Activated naive CD4-positive, alpha-beta T cell treated with anti-CD3 and anti-CD28 coated beads, Interleukin-2, amount 50 U/mL, for 72 hours (primary cell): ENCODE results near the gene FSD1. TPM values are rescaled to one million over a fixed set of nuclear protein-coding genes. Genes with fewer than 3 reads are reported as not detected.
A peak's percentile ranks its signal among the peaks of the same experiment; 100 is the strongest.
"Not testable (repeated sequence)": the region's sequence is repeated elsewhere in the genome, so short reads cannot be mapped to it uniquely, and the experiment has no call there.

Source experiments
- ATAC-seq, 2 donors: fragments of 150-1000 bp; cut with Tn5 transposase; 2 replicates each; pipeline ENCODE4 v1.10.0; 2021; ENCODE audit warnings: mild to moderate bottlenecking in 2 of 2, moderate library complexity in 2 of 2
- DNase-seq, 2 donors: peaks; one replicate each; pipeline ENCODE4 v3.0.0; 2021 to 2022; ENCODE audit warnings: low spot score in 2 of 2
- H3K27ac Mint-ChIP-seq, 2 donors: one replicate each; pipeline ENCODE4 v1.8.0; 2022; ENCODE audit warnings: mild to moderate bottlenecking in 2 of 2, mixed read lengths in 2 of 2
- H3K36me3 Mint-ChIP-seq, 2 donors: one replicate each; pipeline ENCODE4 v1.8.0; 2022; ENCODE audit warnings: mixed read lengths in 2 of 2
- H3K9me3 Mint-ChIP-seq, 2 donors: one replicate each; pipeline ENCODE4 v1.8.0; 2022; ENCODE audit warnings: mixed read lengths in 2 of 2
- total RNA-seq, 2 donors: library from RNA; stranded (reverse); gene quantifications; one replicate each; pipeline ENCODE4 v1.2.3, GENCODE V29; 2022

The FSD1 gene
- total RNA-seq, 2 donors from 2014 or later: 15.3 to 38.0 TPM

GRCh38 chr19:4278419-4279266 lies 25.8 kb upstream of the FSD1 start, which contains the start of gene SHD:
SHD (plus strand) TSS chr19:4279266; CDS start chr19:4280064, 798 bp downstream.
- ATAC-seq (no peak), DNase-seq (no peak)
- Mint-ChIP-seq H3K27ac (no peak within 1 kb of the TSS), H3K36me3 (peaks cover 0 to 4% of the 10 kb centered on the region in 2 donors), H3K9me3 (no peaks in the 10 kb centered on the region)

- ATAC-seq (no peak), DNase-seq (no peak)
- Mint-ChIP-seq H3K9me3 (no peaks in the 10 kb centered on the region), H3K36me3 (peaks cover 0 to 4% of the 10 kb centered on the region in 2 donors), H3K27ac (no peak overlapping the region)
These were observed 25.2 kb upstream of the FSD1 start for GRCh38 chr19:4279267-4279529.

GRCh38 chr19:4279530-4280422 lies 24.6 kb upstream of the FSD1 start:
- H3K36me3 Mint-ChIP-seq: peaks cover 0 to 4% of the 10 kb centered on the region in 2 donors
- H3K27ac Mint-ChIP-seq: no peak overlapping the region
- ATAC-seq: peak in 1 of 2 donors; percentile 23
- no peaks in the 10 kb centered on the region for H3K9me3 Mint-ChIP-seq
- DNase-seq: no peak

- DNase-seq (no peak), ATAC-seq (peak in 1 of 2 donors; percentile 71)
- H3K36me3 Mint-ChIP-seq: peaks cover 0 to 4% of the 10 kb centered on the region in 2 donors
- H3K9me3 Mint-ChIP-seq: no peaks in the 10 kb centered on the region
- H3K27ac Mint-ChIP-seq: no peak overlapping the region
These were observed 20.0 kb upstream of the FSD1 start for GRCh38 chr19:4284176-4284958.

DNA sequence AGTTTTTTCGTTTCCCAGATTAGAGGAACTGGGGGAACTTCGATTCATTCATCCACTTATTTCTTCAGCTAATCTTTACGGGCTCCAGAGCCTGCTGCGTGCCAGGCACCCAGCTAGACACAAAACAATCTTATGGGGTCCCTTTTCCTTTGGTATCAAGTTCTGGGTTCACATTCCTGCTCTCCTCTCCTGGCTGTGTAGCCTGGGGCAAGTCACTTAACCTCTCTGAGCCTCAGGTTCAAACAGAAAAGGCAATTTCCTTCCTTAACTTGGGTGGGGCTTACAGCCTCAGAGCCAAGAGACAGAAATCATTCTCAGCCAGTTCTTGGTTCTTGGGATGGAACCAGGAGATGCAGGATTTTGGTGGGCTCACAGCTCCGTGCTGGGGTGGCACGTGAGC lies 19.4 kb upstream of the FSD1 start:
- no peaks in the 10 kb centered on the region for H3K9me3 Mint-ChIP-seq
- ATAC-seq (no peak), DNase-seq (no peak)
- peaks cover 0 to under 1% of the 10 kb centered on the region in 2 donors for H3K36me3 Mint-ChIP-seq
- H3K27ac Mint-ChIP-seq: no peak overlapping the region

GRCh38 chr19:4286141-4286540 lies 18.3 kb upstream of the FSD1 start:
- not testable (repeated sequence) for H3K9me3 Mint-ChIP-seq, DNase-seq, H3K27ac Mint-ChIP-seq, H3K36me3 Mint-ChIP-seq, ATAC-seq

- H3K36me3 Mint-ChIP-seq: no peaks in the 10 kb centered on the region
- DNase-seq (no peak), ATAC-seq (no peak)
- peak overlapping the region in 1 of 2 donors; percentile 65 for H3K27ac Mint-ChIP-seq
- H3K9me3 Mint-ChIP-seq: no peaks in the 10 kb centered on the region
These were observed 16.2 kb upstream of the FSD1 start for GRCh38 chr19:4288091-4288777.

DNA sequence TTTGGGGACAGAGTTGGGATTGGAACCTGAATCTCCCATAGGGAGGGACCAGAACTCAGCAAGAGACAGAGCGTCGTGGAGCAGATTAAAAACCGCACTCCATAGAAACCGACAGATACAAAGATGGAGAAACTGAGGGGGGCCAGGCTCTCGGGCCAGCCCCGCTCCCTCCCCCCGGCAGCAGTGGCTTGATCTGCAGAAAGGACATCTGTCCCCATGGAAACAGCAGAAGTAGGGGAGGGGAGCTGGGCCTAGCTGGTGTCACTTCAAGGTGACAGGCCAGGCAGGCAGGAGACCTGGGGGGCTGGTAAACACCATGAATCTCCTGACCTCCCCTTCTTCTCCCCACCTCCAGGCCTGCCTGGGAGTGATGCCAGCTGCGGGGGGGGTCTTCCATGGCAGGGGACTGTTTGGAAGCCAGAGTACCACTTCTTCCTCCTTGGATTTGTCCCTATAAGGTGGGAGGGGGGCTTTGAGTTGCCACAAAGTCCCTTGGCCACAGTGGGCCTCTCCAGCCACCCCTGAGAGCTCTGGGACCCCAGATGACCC lies 13.1 kb upstream of the FSD1 start:
- H3K36me3 Mint-ChIP-seq: no peaks in the 10 kb centered on the region
- no peak for DNase-seq
- peak overlapping the region; percentile 30 to 50 for H3K27ac Mint-ChIP-seq
- no peak for ATAC-seq
- H3K9me3 Mint-ChIP-seq: no peaks in the 10 kb centered on the region

GRCh38 chr19:4292515-4292914 lies 11.9 kb upstream of the FSD1 start:
- H3K9me3 Mint-ChIP-seq: no peaks in the 10 kb centered on the region
- no peaks in the 10 kb centered on the region for H3K36me3 Mint-ChIP-seq
- ATAC-seq: no peak
- no peak for DNase-seq
- no peak overlapping the region for H3K27ac Mint-ChIP-seq

- Mint-ChIP-seq H3K9me3 (no peaks in the 10 kb centered on the region), H3K36me3 (no peaks in the 10 kb centered on the region), H3K27ac (no peak overlapping the region)
- DNase-seq (no peak), ATAC-seq (no peak)
These were observed 10.0 kb upstream of the FSD1 start for GRCh38 chr19:4294389-4294788.

GRCh38 chr19:4295972-4296771 lies 8.2 kb upstream of the FSD1 start:
- Mint-ChIP-seq H3K9me3 (no peaks in the 10 kb centered on the region), H3K36me3 (peaks cover 0 to 5% of the 10 kb centered on the region in 2 donors), H3K27ac (no peak overlapping the region)
- DNase-seq (no peak), ATAC-seq (no peak)

DNA sequence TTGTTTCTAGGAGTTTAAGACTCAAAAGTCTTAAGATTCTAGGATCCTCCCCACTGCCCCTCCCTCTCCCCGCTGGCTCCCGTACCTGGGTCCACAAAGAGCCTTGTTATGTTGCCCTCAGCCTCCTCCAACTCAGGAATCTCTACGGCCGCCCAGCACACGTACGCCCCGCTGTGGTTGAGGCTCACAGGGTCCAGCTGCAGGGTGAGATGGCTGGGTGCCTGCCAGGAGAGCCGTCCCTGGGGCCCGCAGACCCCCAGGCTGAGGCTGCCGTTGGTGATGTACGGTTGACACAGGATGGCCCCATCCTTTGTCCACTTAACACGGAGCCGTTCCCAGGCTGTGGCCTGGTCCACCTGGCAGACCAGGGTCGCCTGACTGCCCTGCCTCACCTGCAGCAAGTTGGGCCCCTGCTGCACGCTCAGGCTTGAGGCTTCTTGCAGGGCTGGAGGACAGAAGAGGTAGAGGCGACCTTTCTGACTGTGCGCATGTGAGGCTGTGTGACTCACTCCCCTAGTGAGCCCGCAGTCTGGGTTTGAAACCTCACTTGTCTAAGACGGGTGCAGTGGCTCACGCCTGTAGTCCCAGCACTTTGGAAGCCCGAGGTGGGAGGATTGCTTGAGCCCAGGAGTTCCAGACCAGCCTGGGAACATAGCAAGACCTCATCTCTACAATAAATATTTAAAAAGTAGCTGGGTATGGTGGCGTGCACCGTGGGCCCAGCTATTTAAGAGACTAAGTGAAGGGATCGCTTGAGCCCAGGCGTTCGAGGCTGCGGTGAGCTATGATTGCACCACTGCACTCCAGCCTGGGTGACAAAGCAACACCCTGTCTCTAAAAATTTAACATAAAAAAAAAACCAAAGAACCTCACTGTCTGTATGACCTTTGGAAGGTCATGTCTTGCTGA lies 6.2 kb upstream of the FSD1 start:
- no peaks in the 10 kb centered on the region for H3K9me3 Mint-ChIP-seq
- peak; percentile 76 to 90 for ATAC-seq
- DNase-seq: peak in 1 of 2 donors; percentile 28
- peak overlapping the region; percentile 8 to 82 for H3K27ac Mint-ChIP-seq
- H3K36me3 Mint-ChIP-seq: peaks cover 0 to 5% of the 10 kb centered on the region in 2 donors

- no peak for DNase-seq
- Mint-ChIP-seq H3K9me3 (no peaks in the 10 kb centered on the region), H3K36me3 (peaks cover 0 to 5% of the 10 kb centered on the region in 2 donors), H3K27ac (peak overlapping the region; percentile 8 to 82)
- ATAC-seq: peak; percentile 4 to 47
These were observed 5.4 kb upstream of the FSD1 start for GRCh38 chr19:4298810-4299550.

- Mint-ChIP-seq H3K27ac (peak overlapping the region in 1 of 2 donors; percentile 65), H3K9me3 (no peaks in the 10 kb centered on the region), H3K36me3 (peaks cover 0 to 5% of the 10 kb centered on the region in 2 donors)
- DNase-seq: no peak
- no peak for ATAC-seq
These were observed 3.8 kb upstream of the FSD1 start for GRCh38 chr19:4300589-4300988.
